Head of caudate nucleus (tissue), 42 donors: ENCODE results near the gene TIMM21.

Experiments used
- DNase-seq, 42 donors: peaks; one replicate each; pipeline versions ENCODE4 v3.0.0 to v3.0.0-alpha.2; 2020 to 2021; ENCODE audit warnings: mixed read lengths in 7 of 42
- intact Hi-C: fragments of 100-400 bp; cut with DNase I; formaldehyde crosslinking; loops from one replicate; pipeline ENCODE4 v1.15.0; 2022

TIMM21 gene

GRCh38 chr18:74182335-74182734, 34.0 kb downstream of the TIMM21 start:
- intact Hi-C loops, result no loop called here
- no peak for DNase-seq

GRCh38 chr18:74183130-74183529, 34.8 kb downstream of the TIMM21 start:
- intact Hi-C loops, result no loop called here
- peak in 1 of 42 donors; percentile 2 for DNase-seq

- intact Hi-C loops, result no loop called here
- no peak for DNase-seq
Observed at GRCh38 chr18:74184875-74185274, 36.6 kb downstream of the TIMM21 start.

- no peak for DNase-seq
- intact Hi-C loops, result no loop called here
Observed at GRCh38 chr18:74185860-74186259, 37.5 kb downstream of the TIMM21 start.

GRCh38 chr18:74186661-74187060, 38.3 kb downstream of the TIMM21 start:
- DNase-seq, result peak in 1 of 42 donors; percentile 1
- intact Hi-C loops, result no loop called here

- intact Hi-C loops, result loop anchor here (10.0 kb wide), 1 partner anchor 305 kb away; the partner anchor contains the start of gene CNDP2
- peak in 1 of 42 donors; percentile 1 for DNase-seq
Observed at GRCh38 chr18:74190086-74190485, 41.8 kb downstream of the TIMM21 start.

- no peak for DNase-seq
- intact Hi-C loops, result loop anchor here (10.0 kb wide), 1 partner anchor 303 kb away; the partner anchor contains the start of gene CNDP2
Observed at GRCh38 chr18:74191577-74191976, 43.3 kb downstream of the TIMM21 start.

- no peak for DNase-seq
- intact Hi-C loops, result loop anchor here (10.0 kb wide), 1 partner anchor 300 kb away; the partner anchor contains the start of gene CNDP2
Observed at GRCh38 chr18:74194691-74195090, 46.4 kb downstream of the TIMM21 start.

- peak in 37 of 42 donors; percentile 19 to 80 (median 48) for DNase-seq
- intact Hi-C loops, result loop anchor here (2.0 to 10.0 kb wide), 2 partner anchors 148 to 298 kb away; partner anchors contain the start of gene CNDP2
Observed at GRCh38 chr18:74196220-74197119, 48.1 kb downstream of the TIMM21 start.

GRCh38 chr18:74197705-74198341, 49.5 kb downstream of the TIMM21 start:
- DNase-seq, result peak in 1 of 42 donors; percentile 13
- intact Hi-C loops, result loop anchor here (2.0 to 10.0 kb wide), 2 partner anchors 147 to 297 kb away; partner anchors contain the start of gene CNDP2

- intact Hi-C loops, result loop anchor here (10.0 kb wide), 1 partner anchor 296 kb away; the partner anchor contains the start of gene CNDP2
- peak in 1 of 42 donors; percentile 11 for DNase-seq
Observed at GRCh38 chr18:74198453-74198852, 50.1 kb downstream of the TIMM21 start.

- DNase-seq, result peak in 1 of 42 donors; percentile 11
- intact Hi-C loops, result loop anchor here (5.0 kb wide), 1 partner anchor 132 kb away; no protein-coding TSS in a partner anchor
Observed at GRCh38 chr18:74200780-74201179, 52.5 kb downstream of the TIMM21 start.

GRCh38 chr18:74203811-74204210, 55.5 kb downstream of the TIMM21 start:
- DNase-seq, result peak in 1 of 42 donors; percentile 29
- intact Hi-C loops, result loop anchor here (5.0 kb wide), 1 partner anchor 128 kb away; no protein-coding TSS in a partner anchor

- intact Hi-C loops, result loop anchor here (5.0 kb wide), 1 partner anchor 128 kb away; no protein-coding TSS in a partner anchor
- peak in 1 of 42 donors; percentile 5 for DNase-seq
Observed at GRCh38 chr18:74204526-74205152, 56.3 kb downstream of the TIMM21 start.
